SW480 (cell line): Measurements from ENCODE around the gene CCT7.

Experiments
- DNase-seq: peaks from one replicate; pipeline ENCODE4 v3.0.0-alpha.2; 2016; ENCODE audit warnings: low spot score

The CCT7 gene

DNA sequence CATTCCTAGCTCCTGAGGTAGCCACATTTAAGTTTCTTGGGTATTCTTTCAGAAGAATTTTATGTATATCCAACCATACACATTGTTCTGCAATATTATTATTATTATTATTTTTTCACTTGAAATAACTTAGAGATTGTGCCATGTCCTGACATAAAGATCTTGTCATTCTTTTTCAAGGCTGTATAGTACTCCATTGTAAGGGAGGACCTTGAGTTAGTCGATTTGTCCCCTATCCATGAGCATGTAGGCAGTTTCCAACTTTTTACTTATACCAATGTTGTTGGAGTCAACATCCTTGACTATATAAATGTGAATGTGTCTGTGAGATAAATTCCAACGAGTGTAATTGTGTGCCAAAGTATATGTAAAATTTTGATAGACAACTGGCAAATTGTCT lies 60.1 kb downstream of the CCT7 start:
- DNase-seq, result no peak

DNA sequence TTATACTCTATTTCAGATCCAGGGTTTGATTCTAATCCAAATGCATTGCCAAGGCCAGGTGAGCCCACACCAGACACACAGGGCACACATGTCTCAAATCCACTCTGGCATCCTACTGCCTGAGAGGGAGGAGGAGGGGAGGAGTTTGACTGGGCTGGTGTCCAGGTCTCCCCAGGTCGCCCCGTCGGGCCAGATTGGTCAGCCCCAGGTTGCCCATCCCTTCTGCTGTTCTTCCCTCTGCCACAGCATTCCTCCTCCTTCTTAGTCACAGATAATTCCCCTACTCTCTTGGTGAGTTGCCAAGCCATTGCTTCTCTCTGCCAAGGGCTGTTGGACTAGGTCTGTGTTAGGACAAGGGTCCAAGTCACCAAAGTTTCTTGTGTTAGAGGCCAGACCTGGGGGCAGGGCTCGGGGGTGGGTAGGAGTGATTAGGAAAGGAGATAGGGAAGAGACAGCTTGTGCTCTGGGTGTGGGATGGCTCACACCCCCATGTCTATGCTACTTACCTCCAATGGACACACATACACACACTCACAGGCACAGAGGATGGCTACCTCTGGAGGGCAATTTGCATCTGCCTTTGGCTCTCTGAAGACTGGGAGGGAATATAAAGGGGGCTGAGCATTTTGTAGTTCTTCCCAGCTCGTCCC lies 61.8 kb downstream of the CCT7 start:
- DNase-seq, result peak; percentile 52

DNA sequence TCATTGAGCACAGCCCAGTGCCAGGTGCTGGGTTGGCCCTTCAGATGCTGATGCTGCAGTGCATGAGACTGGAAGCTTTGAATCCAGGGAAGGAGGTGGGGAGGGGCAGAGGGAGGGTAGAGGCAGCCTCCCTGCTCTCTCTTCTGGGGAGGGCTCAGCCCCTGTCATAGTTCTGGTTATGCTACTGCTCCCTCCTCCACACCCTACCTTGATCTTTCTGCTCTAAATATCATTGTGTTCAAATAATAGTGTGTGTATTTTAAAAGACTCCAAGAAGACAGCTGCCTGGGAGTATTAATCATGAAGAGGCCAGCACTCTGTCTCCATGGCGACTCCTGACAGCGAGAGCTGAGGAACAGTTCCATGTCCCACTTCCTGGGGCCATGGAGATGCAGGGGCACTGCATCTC lies 63.0 kb downstream of the CCT7 start:
- no peak for DNase-seq

DNA sequence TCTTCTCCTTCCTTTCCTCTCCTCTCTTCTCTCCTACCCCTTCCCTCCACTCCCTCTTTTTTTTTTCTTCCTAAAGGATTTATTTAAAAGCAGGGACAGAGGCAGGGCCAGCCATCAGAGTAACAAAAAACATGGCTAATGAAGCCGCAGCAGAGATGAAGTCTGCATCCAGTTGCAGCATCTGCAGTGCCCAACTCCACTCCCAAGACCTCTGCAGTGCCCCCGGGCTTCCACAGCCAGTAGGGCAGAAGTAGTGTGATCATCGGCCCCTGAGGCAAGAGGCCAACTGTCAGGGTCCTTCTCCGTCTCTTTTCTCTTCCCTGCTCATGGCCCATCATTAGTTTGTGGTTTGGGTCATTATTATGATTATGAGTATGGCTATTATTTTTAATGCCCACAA lies 63.5 kb downstream of the CCT7 start:
- DNase-seq, result no peak

DNA sequence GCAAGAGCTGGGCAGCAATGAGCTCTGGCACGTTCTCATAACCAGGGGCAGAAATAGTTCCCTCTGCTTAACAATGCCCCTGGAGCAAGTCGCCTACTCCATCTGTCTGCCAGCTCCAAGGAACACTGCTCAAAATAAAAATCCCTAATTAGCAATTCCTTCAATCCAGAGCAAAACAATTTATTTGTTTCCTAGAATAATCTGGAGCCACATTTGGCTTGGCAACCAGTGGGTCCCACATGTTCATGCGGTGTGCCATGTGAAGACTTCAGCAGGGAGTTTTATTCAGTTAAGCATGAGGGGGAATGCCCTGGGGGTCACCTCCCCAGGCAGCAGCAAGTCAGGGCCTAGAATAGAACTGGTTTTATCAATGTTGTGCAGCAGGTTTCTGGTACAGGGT lies 66.8 kb downstream of the CCT7 start:
- no peak for DNase-seq

DNA sequence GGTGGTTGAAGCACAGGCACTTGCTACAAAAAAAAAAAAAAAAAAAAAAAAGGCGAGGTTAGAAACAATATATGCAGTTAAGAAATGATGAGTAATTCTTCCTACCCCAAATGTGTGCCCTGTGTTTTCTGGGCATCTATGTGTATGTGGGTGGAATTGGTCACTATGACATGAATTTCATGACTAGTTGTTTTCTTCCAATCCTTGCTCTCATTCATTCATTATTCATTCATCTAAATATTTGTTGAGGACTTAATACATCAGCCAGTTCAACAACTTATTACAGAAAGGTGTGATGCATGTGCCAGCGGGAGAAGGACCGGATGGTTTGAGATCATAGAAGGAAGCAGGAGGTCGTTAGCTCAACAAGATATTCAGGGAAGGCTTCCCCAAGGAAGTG lies 67.5 kb downstream of the CCT7 start:
- no peak for DNase-seq
